Hepatocyte (in vitro differentiated cells): ENCODE data around the gene TM2D3.
"Not testable (repeated sequence)": the region's sequence is repeated elsewhere in the genome, so short reads cannot be mapped to it uniquely, and the experiment has no call there.

Experiments
- EZH2phosphoT487 ChIP-seq: fragments of 200-600 bp; sonication (generic); IDR thresholded peaks from one replicate; pipeline ENCODE4 v1.6.1; 2018; ENCODE audit warnings: antibody characterized with exemption, mild to moderate bottlenecking, low read depth, moderate library complexity; ENCODE audit not compliant: unreplicated experiment, severe bottlenecking
- TF ChIP-seq, protein P1 (sequence below): fragments of 200-600 bp; sonication (generic); IDR thresholded peaks from 2 replicates; pipeline ENCODE4 v1.5.1; 2016; ENCODE audit warnings: antibody characterized with exemption, mild to moderate bottlenecking; ENCODE audit not compliant: poor library complexity

DNA sequence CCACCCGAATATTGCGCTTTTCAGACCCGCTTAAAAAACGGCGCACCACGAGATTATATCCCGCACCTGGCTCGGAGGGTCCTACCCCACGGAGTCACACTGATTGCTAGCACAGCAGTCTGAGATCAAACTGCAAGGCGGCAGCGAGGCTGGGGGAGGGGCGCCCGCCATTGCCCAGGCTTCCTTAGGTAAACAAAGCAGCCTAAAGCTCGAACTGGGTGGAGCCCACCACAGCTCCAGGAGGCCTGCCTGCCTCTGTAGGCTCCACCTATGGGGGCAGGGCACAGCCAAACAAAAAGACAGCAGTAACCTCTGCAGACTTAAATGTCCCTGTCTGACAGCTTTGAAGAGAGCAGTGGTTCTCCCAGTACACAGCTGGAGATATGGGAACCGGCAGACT lies 25.5 kb downstream of the TM2D3 start:
- TF ChIP-seq, protein P1, sequence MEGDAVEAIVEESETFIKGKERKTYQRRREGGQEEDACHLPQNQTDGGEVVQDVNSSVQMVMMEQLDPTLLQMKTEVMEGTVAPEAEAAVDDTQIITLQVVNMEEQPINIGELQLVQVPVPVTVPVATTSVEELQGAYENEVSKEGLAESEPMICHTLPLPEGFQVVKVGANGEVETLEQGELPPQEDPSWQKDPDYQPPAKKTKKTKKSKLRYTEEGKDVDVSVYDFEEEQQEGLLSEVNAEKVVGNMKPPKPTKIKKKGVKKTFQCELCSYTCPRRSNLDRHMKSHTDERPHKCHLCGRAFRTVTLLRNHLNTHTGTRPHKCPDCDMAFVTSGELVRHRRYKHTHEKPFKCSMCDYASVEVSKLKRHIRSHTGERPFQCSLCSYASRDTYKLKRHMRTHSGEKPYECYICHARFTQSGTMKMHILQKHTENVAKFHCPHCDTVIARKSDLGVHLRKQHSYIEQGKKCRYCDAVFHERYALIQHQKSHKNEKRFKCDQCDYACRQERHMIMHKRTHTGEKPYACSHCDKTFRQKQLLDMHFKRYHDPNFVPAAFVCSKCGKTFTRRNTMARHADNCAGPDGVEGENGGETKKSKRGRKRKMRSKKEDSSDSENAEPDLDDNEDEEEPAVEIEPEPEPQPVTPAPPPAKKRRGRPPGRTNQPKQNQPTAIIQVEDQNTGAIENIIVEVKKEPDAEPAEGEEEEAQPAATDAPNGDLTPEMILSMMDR = not testable (repeated sequence)
- not testable (repeated sequence) for TF ChIP-seq EZH2phosphoT487
